Frontal cortex (tissue), 4 donors: ENCODE measurements around the gene BDKRB2. TPM values are rescaled to one million over a fixed set of nuclear protein-coding genes. Genes with fewer than 3 reads are reported as not detected.

Experiments
- DNase-seq, 2 donors: peaks; one replicate each; pipeline ENCODE4 v3.0.0; 2012; ENCODE audit warnings: low spot score in 2 of 2
- FAIRE-seq: peaks from 2 replicates; lab custom pipeline; 2012; peaks lifted over from hg19 to GRCh38; lab: Jason Lieb, UNC
- total RNA-seq: library from RNA; depleted of rRNA; stranded (reverse); fragments of >200 nt; gene quantifications from one replicate; pipeline ENCODE4 v1.2.3, GENCODE V29; 2014
- donor health status: control.
- donor health status: control.
- donor health status: control.

BDKRB2 gene
- total RNA-seq, 1 donor from 2014 or later: 0.41 TPM

DNA sequence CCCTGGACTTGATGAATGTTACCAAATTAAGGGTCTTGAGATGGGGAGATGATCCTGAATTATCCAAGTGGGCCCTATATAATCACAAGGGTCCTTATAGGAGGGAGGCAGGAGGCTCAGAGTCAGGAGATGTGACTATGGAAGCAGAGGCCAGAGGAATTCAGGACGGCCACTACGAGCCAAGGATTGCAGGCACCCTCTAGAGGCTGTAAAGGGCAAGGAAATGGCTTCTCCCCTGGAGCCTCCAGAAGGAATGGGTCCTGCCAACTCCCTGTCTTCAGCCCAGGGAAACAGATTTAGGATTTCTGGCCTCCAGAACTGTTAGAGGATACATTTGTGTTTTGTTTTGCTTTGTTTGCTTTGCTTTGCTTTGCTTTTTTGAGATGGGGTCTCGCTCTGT, 60.2 kb downstream of the BDKRB2 start:
- no peak for DNase-seq
- FAIRE-seq: no peak

DNA sequence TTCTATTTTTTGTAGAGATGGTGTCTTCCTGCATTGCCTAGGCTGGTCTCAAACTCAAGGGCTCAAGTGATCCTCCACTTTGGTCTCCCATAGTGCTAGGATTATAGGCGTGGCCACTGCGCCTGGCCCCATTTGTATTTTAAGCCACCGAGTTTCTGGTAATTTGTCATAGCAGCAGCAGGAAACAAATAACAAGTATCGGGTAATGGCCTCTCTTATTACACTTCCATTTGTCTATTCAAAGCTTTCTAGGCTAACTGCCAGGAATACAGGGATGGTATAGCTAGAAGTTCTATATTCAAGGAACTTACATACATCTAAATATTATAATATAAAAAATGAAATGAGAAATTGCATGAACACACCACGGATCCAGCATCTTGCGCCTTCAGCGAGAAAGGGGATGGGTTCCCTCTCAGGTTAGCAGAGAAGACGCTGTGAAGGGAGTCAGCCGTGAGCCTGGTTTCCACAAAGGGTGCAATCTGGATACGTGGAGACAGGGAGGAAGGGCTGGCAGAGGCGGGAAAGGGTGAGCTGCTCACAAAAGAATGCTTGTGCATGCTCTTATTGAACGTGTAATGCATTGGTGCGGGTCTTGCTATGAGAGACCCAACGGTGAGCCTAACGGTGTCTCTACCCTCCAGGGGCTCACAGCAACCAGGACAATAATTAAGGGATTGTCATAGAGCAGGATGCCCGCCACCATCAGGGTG, 60.9 kb downstream of the BDKRB2 start:
- FAIRE-seq (no peak), DNase-seq (no peak)

DNA sequence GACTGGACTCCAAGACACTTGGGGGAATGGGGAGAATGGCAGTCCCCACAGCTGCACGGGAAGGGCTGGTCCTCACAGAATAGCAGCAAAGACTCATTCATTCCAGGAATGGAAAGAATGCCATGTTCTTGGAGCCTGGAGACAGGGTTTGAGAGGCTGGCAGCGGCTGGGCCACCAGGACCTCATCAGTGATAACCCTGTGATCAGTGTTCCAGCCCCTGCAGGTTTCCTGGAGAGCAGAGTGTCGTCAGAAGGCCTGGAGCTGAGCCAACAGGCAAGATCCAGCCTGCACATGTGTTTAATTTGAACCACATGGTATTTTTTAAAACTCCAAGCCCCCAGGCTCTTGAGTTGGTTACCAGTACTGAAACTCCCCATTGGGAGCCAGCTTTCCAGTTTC, 62.7 kb downstream of the BDKRB2 start:
- DNase-seq (no peak), FAIRE-seq (no peak)

DNA sequence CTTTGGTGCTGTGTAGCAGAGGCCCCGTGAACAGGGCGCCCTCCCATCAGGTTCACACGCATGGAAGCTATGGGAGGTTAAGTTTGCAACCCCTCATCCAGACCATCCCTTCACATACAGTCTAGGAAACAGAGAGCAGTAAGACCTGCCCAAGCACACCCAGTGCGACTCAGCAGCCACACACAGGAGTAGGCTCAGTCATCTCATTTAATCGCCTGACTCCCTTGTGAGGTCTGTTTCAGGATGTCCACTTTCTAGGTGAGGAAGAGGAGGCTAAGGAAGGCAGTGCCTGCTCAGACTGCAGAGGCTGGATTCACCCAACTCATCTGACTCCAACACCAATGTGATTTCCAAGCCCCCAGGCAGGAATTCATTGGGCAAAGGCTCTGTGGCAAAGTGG, 63.3 kb downstream of the BDKRB2 start:
- no peak for DNase-seq
- FAIRE-seq: no peak

DNA sequence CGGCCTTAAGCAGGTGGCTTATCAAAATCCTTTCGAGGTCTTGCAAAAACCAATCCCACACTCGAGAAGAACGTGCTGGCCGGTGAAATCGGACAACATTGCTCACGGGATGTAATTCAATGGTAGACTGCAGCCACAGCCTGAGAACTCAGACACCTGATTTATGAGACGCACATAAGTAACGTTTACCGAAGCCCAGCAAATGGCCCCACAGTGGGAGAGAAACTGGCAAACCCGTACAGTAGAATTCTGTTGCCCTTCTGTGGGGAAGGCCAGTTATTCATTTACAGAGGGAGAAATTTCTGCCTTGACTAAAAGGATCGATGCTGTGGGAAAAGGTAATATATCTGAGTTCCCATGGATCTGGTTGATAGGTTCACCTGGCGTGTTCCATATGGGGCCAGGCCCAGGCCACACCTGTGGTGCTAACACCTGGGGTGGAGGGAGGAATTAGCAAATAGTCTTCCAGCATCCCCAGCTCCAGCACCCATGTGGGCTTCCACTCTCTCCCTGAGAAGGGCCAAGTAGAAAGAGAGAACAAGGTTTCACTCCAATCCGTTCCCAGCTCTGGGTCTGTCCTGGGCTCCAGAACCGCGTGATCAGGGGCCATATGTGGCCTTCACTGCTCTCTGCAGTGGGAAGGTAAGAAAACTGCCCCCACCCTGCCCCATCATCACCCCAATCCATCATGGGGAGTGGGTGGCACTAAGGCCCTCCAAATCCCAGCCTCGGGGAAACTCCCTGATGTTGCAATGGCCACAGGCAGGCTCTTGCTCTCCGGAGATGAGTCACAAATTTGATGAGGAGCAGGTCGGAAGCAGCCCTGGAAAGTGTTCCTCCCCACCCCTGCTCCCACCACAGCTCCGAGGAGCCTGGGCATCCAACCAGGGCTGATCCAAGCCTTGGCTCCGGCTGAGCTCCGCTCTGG, 64.1 kb downstream of the BDKRB2 start:
- no peak for DNase-seq
- no peak for FAIRE-seq

DNA sequence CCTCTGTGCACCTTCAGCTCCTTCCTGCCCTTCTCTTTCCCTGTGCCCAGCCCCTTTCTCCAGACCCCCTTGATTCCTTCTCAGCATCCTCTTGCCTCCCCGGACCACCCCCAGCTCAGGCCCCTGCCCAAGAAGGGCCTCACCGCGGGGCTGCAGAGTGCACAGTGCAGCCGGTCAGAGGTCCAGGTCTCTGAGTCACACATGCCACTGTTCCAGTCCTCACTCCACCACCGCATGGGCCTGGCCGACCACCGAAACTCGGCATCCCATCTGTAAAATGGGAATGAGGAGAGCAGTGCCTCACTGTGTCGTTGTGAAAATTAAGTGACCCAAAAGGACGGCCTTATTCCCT, 64.7 kb downstream of the BDKRB2 start:
- FAIRE-seq: no peak
- no peak for DNase-seq

DNA sequence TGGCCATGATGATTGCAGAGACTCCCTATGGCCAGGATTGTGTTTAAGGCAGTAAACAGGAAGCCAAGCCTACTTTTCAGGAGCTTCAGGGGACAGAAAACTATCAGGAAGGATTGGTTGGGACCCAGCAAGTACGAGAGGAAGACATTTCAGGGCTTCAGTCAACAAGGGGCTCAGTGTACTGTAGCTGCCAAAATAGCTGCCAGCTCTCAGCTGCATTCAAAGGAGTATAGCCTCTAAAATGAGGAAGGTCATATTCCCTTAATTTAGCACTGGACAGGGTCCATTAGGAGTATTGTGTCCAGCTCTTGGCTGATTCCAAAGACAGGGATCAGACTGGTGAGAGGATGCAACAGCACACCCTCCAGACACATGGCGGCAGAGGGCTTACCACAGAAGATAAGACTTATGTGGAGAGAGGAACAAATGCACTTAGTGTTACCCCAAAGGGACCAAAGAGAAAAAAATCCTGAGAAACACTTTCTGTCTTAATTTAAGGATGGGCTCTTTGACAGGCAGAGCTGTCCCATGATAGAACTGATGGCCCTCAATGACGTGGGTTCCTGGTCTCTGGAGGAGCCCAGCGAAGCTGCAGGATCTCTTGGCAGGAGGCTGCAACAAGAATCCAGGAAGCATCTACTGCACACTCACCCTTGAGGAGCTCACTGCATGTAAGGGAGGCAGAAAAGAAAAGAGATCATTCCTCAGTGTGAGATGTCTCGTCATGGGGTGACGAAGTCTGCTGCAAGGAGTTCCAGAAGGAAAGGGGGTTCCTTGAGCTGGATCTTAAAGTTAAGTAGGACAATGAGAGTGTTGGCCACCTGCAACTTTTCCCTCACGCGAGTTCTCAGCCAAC, 66.2 kb downstream of the BDKRB2 start:
- no peak for DNase-seq
- FAIRE-seq: no peak

DNA sequence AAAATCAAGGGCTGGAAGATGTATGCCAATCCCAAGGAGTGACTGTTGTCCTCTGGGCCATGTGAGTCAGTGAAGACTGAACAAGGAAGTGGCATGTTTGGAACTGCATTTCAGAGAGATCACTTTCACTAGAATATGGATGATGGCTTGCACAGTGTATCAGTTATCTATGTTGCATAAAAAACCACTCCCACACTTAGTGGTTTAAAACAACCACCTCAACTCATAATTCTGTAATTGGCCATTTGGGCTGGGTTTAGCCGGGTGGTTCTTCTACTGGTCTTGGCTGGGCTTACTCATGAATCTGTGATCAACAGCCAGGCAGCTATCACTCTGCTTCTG, 66.8 kb downstream of the BDKRB2 start:
- FAIRE-seq: no peak
- DNase-seq: no peak

DNA sequence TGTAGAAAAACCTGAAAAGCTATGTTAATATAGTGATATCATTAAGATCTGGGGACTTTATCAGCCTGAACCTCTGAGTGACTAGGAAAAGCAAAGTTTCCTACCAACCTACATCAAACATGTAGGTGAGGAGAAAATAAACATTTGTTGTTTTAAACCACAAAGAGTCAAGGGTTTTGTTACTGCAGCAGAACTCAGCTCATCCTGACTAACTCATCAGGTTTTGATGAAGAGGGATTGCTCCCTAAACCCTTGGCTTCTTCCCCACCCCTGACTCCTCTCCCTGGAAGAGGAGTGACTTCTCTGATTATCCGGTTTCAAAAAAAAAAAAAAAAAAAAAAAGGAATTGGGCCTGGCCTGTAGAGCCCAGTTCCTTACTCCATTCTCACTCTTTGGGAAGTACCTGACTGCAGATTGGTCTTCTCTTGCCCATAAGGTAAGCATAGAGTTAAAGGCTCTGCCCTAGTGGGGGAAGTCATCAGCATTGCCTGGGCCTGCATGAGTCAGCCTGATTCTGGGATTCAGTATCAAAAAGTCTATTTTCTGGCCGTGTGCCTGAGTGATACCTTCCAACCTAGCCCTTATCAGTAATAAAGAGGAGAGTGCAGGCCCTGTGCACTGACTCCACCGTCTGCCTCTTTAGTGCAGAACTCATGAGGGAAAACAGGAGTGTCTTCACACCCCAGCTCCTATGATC, 68.3 kb downstream of the BDKRB2 start:
- no peak for DNase-seq
- no peak for FAIRE-seq

DNA sequence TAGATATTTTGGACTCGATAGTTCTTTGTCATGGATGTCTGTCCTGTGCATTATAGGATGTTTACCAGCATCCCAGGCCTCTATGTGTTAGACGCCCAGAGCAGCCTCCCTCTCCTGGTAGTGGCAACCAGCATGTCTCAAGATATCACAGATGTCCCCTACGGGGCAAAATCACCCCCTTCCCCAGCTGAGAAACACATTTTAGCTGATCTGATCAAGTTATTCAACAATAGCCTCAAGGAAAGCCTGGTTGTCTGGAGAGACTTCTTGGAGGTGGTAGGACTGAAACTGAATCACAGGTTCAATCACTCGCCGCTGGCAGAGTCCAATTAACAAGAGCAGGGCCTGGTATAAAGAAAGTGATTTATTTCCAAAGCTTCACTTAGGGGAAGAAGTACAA, 69.0 kb downstream of the BDKRB2 start:
- no peak for DNase-seq
- no peak for FAIRE-seq

DNA sequence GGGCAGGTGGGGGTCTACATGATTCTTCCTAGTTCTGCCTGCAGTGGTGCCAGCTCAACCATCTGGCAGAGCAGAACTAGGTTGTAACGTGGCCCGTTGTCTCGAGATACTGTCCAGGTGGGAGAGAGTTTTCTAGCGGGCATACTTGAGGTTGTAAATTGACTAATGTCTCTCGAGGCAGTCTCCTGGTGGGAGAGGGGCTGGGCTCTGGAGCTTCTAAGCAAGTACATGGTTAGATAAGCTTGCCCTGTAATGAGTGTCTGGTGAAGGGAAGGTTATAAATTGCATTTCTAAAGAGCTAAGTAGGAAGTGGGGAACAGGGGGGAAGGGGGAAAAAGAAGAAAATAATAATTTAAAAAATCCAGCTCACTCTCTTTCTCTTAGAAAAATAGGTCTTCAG, 69.5 kb downstream of the BDKRB2 start:
- FAIRE-seq (no peak), DNase-seq (no peak)

DNA sequence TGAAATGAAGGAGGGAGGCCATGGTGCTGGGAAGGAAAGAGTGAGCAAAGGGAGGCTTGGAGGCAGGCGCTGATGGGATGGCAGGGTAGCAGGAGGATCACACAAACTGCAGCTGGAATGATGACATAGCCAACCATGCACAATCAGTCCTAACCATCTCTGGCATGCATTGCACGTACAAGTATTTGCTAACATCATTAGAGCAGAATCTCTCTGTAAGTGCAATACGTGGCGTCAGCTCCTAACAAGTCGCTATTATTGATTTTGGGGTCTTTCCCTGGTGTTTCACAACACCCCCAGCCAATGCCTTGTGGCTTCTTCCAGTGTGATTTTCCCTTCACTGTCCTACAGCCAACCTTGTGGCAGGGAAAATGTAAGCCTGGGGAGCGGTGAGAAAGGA, 69.9 kb downstream of the BDKRB2 start:
- FAIRE-seq: no peak

DNA sequence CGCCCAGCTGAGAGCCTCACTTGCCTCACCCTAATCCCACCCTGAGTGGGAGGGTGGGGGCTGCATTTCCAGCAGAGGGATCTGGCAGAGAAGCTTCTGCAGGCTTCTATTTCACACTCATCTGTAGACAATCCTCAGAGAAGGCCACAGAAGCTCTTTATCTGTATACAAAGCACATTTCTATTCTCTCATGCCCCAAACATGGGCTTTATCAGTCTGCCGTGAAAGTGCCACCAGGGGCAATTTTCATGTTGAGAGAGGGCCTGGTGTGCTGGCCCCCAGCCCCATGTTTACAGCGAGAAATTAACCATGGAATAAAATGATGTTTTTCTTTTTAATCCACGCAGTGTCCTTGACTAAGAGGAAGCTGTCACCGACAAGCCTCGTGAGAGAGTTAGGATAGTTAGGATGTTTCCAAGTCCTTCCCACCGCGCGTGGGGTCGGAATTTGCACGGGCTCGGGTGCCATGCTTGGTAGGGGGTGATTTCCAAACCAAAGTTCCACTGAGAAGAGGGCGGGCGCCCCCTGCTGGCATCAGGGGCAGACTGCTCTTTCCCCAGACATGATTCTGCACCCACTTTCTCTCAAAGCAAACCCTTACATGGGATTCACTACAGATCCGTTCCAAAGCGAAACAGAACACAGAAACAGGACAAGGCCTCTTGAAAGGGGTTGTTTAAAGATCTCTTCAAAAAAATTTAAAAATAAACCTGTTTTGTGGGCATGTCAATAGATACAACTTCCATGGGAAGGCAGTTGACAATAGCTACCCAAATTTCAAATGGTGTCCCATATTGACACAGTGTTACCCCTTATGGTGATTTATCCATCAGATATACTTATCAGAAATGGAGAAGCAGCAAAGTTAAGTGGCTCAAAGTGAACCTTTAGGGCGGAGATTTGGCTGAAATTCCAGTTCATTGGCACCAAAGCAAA, 70.8 kb downstream of the BDKRB2 start:
- FAIRE-seq: no peak

More for the DNA sequence above, 69.9 kb downstream of the BDKRB2 start:
- DNase-seq: no peak

DNA sequence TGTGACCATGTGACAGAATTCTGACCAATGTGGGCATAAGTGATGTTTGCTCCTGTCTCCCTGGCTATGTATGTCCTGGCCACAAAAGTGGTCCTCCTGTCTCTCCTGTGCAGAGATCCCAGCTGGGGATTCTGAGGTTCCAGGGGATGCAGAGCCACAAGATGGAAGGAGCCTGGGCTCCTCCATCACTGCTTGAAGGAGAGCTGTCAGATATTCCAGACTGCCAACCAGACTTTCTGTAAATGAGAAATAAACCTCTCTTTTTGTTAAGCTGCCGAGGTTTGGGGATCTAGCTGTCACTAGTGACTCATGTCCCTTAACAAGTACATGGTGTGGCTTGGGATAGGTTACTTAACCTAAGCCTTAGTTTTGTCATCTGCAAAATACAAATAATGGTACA, 73.3 kb downstream of the BDKRB2 start:
- no peak for FAIRE-seq
- DNase-seq: no peak

More for the DNA sequence above, 70.8 kb downstream of the BDKRB2 start:
- DNase-seq: peak; percentile 49 to 68

DNA sequence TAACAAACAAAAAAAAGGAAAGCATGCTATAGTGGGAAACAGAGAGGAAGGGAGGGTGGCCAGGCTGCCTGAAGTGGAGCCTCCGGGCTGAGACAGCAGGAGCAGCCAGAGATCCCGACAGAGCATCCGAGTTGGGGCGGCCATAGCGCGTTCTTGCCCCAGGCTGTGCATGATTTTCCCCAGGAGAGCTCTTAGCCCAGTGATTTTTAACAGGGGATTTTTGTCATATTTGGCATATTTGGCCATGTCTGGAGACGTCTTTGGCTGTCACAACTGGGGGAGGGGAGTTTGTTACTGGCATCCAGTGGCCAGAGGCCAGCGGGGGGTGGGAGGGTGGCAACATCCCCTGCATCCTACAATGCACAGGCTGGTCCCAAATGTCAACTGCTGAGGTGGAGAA, 74.9 kb downstream of the BDKRB2 start:
- DNase-seq: no peak
- no peak for FAIRE-seq

DNA sequence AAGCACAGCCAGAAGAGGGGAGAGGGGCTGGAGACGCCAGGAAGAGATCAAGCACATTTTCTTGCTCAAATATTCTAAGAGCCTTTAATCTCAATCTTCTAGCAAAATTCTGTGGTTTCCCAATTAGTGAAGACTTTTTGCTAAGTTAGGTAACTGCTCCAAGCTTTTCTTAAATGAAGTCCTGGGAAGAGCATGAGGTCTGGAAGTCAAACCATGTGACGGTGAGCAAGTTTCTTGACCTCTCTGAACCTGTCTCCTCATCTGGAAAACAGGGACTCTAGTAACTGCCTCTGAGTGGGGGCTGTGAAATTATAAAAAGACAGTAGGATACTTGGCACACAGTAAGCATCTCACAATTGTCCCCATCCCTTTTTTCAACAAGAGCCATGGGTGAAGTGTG, 75.5 kb downstream of the BDKRB2 start:
- no peak for FAIRE-seq
- no peak for DNase-seq

DNA sequence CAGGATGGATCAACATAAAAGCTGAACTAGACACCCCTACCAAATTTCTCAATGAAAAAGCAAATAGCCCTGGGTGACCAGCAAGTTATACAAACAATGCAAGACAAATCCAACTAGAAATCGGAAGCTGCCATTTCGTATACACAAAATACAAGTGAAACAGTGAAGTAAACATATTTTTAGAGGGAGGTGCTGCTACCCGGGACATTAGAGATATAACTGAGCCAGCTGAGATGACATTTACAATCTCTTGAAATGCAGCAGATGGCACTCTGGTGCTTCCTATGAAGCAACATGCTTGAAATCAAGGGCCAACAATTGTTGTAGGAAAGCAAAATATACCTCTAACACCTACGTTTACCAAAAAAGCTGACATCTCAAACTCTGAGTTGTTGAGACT, 76.8 kb downstream of the BDKRB2 start:
- FAIRE-seq (no peak), DNase-seq (no peak)

DNA sequence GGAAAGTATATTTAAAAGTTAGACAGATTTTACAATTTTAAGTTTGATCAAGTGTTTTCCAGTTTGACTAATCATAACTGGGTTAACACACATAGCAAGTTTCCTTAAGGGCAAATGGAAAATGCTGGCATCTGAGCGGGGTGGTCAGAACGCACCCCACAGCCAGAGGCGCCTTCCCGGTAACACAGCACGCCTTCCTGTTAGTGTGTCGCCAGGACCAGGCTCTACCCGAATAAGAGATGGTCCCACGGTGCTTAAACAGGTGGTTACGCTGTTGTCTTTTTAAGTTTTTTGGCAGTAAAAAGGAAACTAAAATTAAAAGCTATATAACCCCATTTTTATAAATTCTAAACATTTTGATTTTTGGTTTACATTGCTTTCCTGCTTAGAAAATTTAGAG, 79.4 kb downstream of the BDKRB2 start:
- FAIRE-seq (no peak), DNase-seq (no peak)

DNA sequence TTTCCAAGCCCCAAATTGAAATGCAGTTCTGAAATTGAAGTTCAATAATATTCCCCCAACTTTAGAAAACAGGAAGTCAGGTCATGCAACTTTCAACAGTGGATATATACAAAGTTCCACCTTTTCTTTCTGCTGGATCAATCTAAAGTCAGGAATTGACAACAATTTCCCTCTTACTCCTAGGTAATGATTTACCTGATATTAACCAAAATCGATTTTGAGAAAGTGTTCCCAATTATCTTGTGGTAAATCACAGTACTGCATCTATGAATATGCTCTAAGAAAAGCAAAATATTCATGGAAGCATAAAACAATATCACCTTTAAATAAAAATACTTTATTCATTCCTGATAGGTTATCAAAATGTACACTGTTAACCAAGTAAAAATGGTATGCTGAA, 79.8 kb downstream of the BDKRB2 start:
- no peak for FAIRE-seq
- DNase-seq: no peak
